GM12892 (cell line): ENCODE measurements around the gene DHX35.

Source experiments
- POLR2A ChIP-seq: IDR thresholded peaks from 2 replicates; pipeline ENCODE4 v1.6.1; 2011; ENCODE audit warnings: low read depth, low read length, control low read depth
- POLR2AphosphoS5 ChIP-seq: IDR thresholded peaks from 2 replicates; pipeline ENCODE4 v1.6.1; 2011; ENCODE audit warnings: low read depth, low read length, control low read depth
- TAF1 ChIP-seq: IDR thresholded peaks from 2 replicates; pipeline ENCODE4 v1.6.1; 2011; ENCODE audit warnings: low read depth, mild to moderate bottlenecking, control low read depth, low read length, borderline replicate concordance

GRCh38 chr20:38961530-38962043 lies 557 bp upstream of the DHX35 start:
- TF ChIP-seq POLR2A (no peak; the same call in 1 of the 2 replicates), POLR2AphosphoS5 (no peak; the same call in 1 of the 2 replicates), TAF1 (no peak)
